Hematopoietic multipotent progenitor cell treated with erythropoietin and hydrocortisone succinate and interleukin-3 and kit ligand, for 8 days (in vitro differentiated cells): Measurements from ENCODE around the gene SUPT3H.

Experiments
- DNase-seq: peaks from one replicate; pipeline ENCODE4 v3.0.0-alpha.2; 2015

Gene SUPT3H

GRCh38 chr6:44809258-44809657 lies 568.5 kb downstream of the SUPT3H start:
- DNase-seq = no peak

- DNase-seq = no peak
Measured at GRCh38 chr6:44808148-44808547, 569.6 kb downstream of the SUPT3H start.

- no peak for DNase-seq
Measured at GRCh38 chr6:44806656-44807055, 571.1 kb downstream of the SUPT3H start.

GRCh38 chr6:44805238-44805846 lies 572.4 kb downstream of the SUPT3H start:
- DNase-seq = no peak

- DNase-seq = no peak
Measured at GRCh38 chr6:44804546-44805159, 573.1 kb downstream of the SUPT3H start.

- no peak for DNase-seq
Measured at GRCh38 chr6:44804016-44804415, 573.7 kb downstream of the SUPT3H start.

- no peak for DNase-seq
Measured at GRCh38 chr6:44800784-44801592, 576.7 kb downstream of the SUPT3H start.

- no peak for DNase-seq
Measured at GRCh38 chr6:44800171-44800783, 577.5 kb downstream of the SUPT3H start.

- DNase-seq = no peak
Measured at GRCh38 chr6:44797746-44798145, 580.0 kb downstream of the SUPT3H start.

GRCh38 chr6:44795326-44795725 lies 582.4 kb downstream of the SUPT3H start:
- DNase-seq = no peak

GRCh38 chr6:44789806-44790205 lies 587.9 kb downstream of the SUPT3H start:
- no peak for DNase-seq

- no peak for DNase-seq
Measured at GRCh38 chr6:44789061-44789460, 588.7 kb downstream of the SUPT3H start.

- no peak for DNase-seq
Measured at GRCh38 chr6:44788387-44788981, 589.2 kb downstream of the SUPT3H start.

GRCh38 chr6:44787254-44787834 lies 590.4 kb downstream of the SUPT3H start:
- DNase-seq = no peak

GRCh38 chr6:44785130-44785529 lies 592.6 kb downstream of the SUPT3H start:
- no peak for DNase-seq

GRCh38 chr6:44784195-44784594 lies 593.5 kb downstream of the SUPT3H start:
- no peak for DNase-seq

- DNase-seq = no peak
Measured at GRCh38 chr6:44782892-44783291, 594.8 kb downstream of the SUPT3H start.

- DNase-seq = no peak
Measured at GRCh38 chr6:44781912-44782597, 595.7 kb downstream of the SUPT3H start.

- no peak for DNase-seq
Measured at GRCh38 chr6:44780161-44780560, 597.6 kb downstream of the SUPT3H start.

GRCh38 chr6:44779130-44779826 lies 598.5 kb downstream of the SUPT3H start:
- no peak for DNase-seq
